GM23338 (cell line): Measurements from ENCODE around the gene SNW1. TPM values are rescaled to one million over a fixed set of nuclear protein-coding genes. Genes with fewer than 3 reads are reported as not detected.

Experiments
- ATAC-seq: fragments of 200-7000 bp; cut with Tn5 transposase; 3 replicates; pipeline ENCODE4 v1.9.1; 2020
- DNase-seq: peaks from one replicate; pipeline ENCODE4 v3.0.0-alpha.2; 2015; ENCODE audit warnings: low spot score
- H2AFZ ChIP-seq: fragments of 200-600 bp; sonication (generic); 2 replicates; pipeline ENCODE4 v1.8.0; 2016; ENCODE audit warnings: antibody characterized with exemption, mild to moderate bottlenecking, moderate library complexity
- H3F3A ChIP-seq: fragments of 200-600 bp; sonication (generic); replicated peaks from 2 replicates; pipeline ENCODE4 v1.8.0; 2017; ENCODE audit warnings: antibody characterized with exemption, mixed run types, low read depth
- H3K27ac ChIP-seq: fragments of 200-600 bp; sonication (generic); 2 replicates; pipeline ENCODE4 v1.6.1; 2016; ENCODE audit warnings: low read depth
- H3K27me3 ChIP-seq: fragments of 200-600 bp; sonication (generic); 2 replicates; pipeline ENCODE4 v1.8.0; 2016; ENCODE audit warnings: mild to moderate bottlenecking, mixed run types, moderate library complexity; ENCODE audit not compliant: insufficient read depth
- H3K36me3 ChIP-seq: fragments of 200-600 bp; sonication (generic); 2 replicates; pipeline ENCODE4 v1.8.0; 2016; ENCODE audit warnings: mild to moderate bottlenecking; ENCODE audit not compliant: insufficient read depth
- H3K4me1 ChIP-seq: fragments of 200-600 bp; sonication (generic); 2 replicates; pipeline ENCODE4 v1.8.0; 2016; ENCODE audit warnings: mild to moderate bottlenecking, moderate library complexity; ENCODE audit not compliant: insufficient read depth
- H3K4me2 ChIP-seq: fragments of 200-600 bp; sonication (generic); 2 replicates; pipeline ENCODE4 v1.7.1; 2017; ENCODE audit warnings: mixed run types
- H3K4me3 ChIP-seq: fragments of 200-600 bp; sonication (generic); 2 replicates; pipeline ENCODE4 v1.6.1; 2016; ENCODE audit warnings: mixed run types
- H3K79me2 ChIP-seq: fragments of 200-600 bp; sonication (generic); replicated peaks from 2 replicates; pipeline ENCODE4 v1.8.0; 2017; ENCODE audit warnings: mild to moderate bottlenecking; ENCODE audit not compliant: insufficient read depth
- H3K9me2 ChIP-seq: fragments of 200-600 bp; sonication (generic); 2 replicates; pipeline ENCODE4 v1.8.0; 2017; ENCODE audit not compliant: insufficient read depth
- H4K20me1 ChIP-seq: fragments of 200-600 bp; sonication (generic); replicated peaks from 2 replicates; pipeline ENCODE4 v1.8.0; 2017; ENCODE audit warnings: mild to moderate bottlenecking; ENCODE audit not compliant: insufficient read depth
- H3K27ac Mint-ChIP-seq: 2 replicates; pipeline ENCODE4 v1.8.0; 2020; ENCODE audit warnings: inconsistent platforms, mild to moderate bottlenecking, moderate library complexity, mixed read lengths
- H3K27me3 Mint-ChIP-seq: 3 replicates; pipeline ENCODE4 v1.8.0; 2022; ENCODE audit warnings: low read depth, mild to moderate bottlenecking, moderate library complexity, mixed read lengths, inconsistent platforms; ENCODE audit not compliant: insufficient read depth, poor library complexity
- H3K36me3 Mint-ChIP-seq: 3 replicates; pipeline ENCODE4 v1.8.0; 2021; ENCODE audit warnings: low read depth, mild to moderate bottlenecking, inconsistent platforms, moderate library complexity, mixed read lengths
- H3K4me1 Mint-ChIP-seq: 3 replicates; pipeline ENCODE4 v1.8.0; 2020; ENCODE audit warnings: mild to moderate bottlenecking, inconsistent platforms, mixed read lengths
- H3K4me3 Mint-ChIP-seq: 3 replicates; pipeline ENCODE4 v1.8.0; 2021; ENCODE audit warnings: moderate library complexity, mild to moderate bottlenecking, inconsistent platforms, mixed read lengths
- H3K9me3 Mint-ChIP-seq: 3 replicates; pipeline ENCODE4 v1.8.0; 2020; ENCODE audit warnings: moderate library complexity, mild to moderate bottlenecking, inconsistent platforms, mixed read lengths
- CREB1 ChIP-seq: fragments of 250-450 bp; sonication (Bioruptor Pico); IDR thresholded peaks from 2 replicates; pipeline ENCODE4 v1.5.0; 2020; ENCODE audit warnings: low read depth, mild to moderate bottlenecking, moderate library complexity
- EZH2 ChIP-seq: fragments of 200-600 bp; sonication (generic); IDR thresholded peaks from one replicate; pipeline ENCODE4 v1.8.0; 2017; ENCODE audit warnings: antibody characterized with exemption, mild to moderate bottlenecking, low read depth; ENCODE audit not compliant: unreplicated experiment
- EZH2phosphoT487 ChIP-seq: fragments of 200-600 bp; sonication (generic); IDR thresholded peaks from one replicate; pipeline ENCODE4 v1.8.1; 2018; ENCODE audit warnings: antibody characterized with exemption; ENCODE audit not compliant: unreplicated experiment
- JUNB ChIP-seq: IDR thresholded peaks from one replicate; pipeline ENCODE4 v1.6.1; 2016; ENCODE audit warnings: antibody characterized with exemption; ENCODE audit not compliant: unreplicated experiment
- NANOG ChIP-seq: IDR thresholded peaks from 2 replicates; pipeline ENCODE4 v1.6.1; 2016; ENCODE audit warnings: antibody characterized with exemption, borderline replicate concordance
- POLR2AphosphoS5 ChIP-seq: IDR thresholded peaks from 2 replicates; pipeline ENCODE4 v1.6.1; 2016; ENCODE audit warnings: antibody characterized with exemption, low read depth
- STAT1 ChIP-seq: IDR thresholded peaks from one replicate; pipeline ENCODE4 v1.6.1; 2016; ENCODE audit warnings: antibody characterized with exemption; ENCODE audit not compliant: unreplicated experiment
- ZNF114 ChIP-seq: fragments of 250-450 bp; sonication (Bioruptor Pico); IDR thresholded peaks from 2 replicates; pipeline ENCODE4 v1.5.0; 2020; ENCODE audit warnings: mild to moderate bottlenecking, moderate library complexity
- ZNF331 ChIP-seq: fragments of 250-450 bp; sonication (Bioruptor Pico); IDR thresholded peaks from 2 replicates; pipeline ENCODE4 v1.5.0; 2020; ENCODE audit warnings: low read depth, mild to moderate bottlenecking, moderate library complexity
- polyA plus RNA-seq: library from polyadenylated mRNA; unstranded; fragments of >200 nt; fragmentation: Nextera tagmentation; extraction: Ambion mirVana; gene quantifications from 2 replicates; pipeline ENCODE4 v1.2.1, GENCODE V29; 2016
- total RNA-seq: library from RNA; depleted of rRNA; stranded (reverse); fragments of >200 nt; shearing (Covaris generic); gene quantifications from 2 replicates; pipeline ENCODE4 v1.2.3, GENCODE V29; 2014
- TF ChIP-seq, protein P1 (sequence below): IDR thresholded peaks from one replicate; pipeline ENCODE4 v1.6.1; 2018; ENCODE audit warnings: antibody characterized with exemption; ENCODE audit not compliant: unreplicated experiment
- TF ChIP-seq, protein P2 (sequence below), 2 experiments: fragments of 200-600 bp in 1 of 2; sonication (generic) in 1 of 2; conservative IDR thresholded peaks; 2 replicates each; pipeline versions ENCODE4 v1.5.1 to v1.6.1; 2016 to 2017; ENCODE audit warnings: antibody characterized with exemption in 2 of 2, low read depth in 2 of 2, mild to moderate bottlenecking in 2 of 2, moderate library complexity in 1 of 2

The SNW1 gene
- total and polyA plus RNA-seq, 2 experiments from 2014 or later, result 60.5 to 129 TPM

DNA sequence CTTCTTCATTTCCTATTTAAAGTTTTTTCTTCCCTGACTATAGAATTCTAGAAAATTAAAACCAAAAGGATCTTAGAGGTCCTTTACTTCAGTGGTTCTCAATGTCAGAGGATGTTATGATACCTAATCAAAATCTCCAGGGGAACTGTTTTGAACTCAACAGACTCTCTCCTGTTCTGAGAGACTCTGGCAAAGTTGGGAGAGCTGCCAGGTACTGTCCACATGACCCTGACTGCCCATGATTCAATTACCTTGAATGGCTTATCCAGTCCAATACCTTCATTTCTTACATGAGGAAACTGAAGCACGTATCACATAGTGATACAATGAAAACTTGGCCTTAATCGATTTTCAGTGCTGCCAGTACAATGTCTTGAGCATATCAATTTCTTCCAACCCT lies 69.7 kb downstream of the SNW1 start (continued):
- TF ChIP-seq, protein P1, sequence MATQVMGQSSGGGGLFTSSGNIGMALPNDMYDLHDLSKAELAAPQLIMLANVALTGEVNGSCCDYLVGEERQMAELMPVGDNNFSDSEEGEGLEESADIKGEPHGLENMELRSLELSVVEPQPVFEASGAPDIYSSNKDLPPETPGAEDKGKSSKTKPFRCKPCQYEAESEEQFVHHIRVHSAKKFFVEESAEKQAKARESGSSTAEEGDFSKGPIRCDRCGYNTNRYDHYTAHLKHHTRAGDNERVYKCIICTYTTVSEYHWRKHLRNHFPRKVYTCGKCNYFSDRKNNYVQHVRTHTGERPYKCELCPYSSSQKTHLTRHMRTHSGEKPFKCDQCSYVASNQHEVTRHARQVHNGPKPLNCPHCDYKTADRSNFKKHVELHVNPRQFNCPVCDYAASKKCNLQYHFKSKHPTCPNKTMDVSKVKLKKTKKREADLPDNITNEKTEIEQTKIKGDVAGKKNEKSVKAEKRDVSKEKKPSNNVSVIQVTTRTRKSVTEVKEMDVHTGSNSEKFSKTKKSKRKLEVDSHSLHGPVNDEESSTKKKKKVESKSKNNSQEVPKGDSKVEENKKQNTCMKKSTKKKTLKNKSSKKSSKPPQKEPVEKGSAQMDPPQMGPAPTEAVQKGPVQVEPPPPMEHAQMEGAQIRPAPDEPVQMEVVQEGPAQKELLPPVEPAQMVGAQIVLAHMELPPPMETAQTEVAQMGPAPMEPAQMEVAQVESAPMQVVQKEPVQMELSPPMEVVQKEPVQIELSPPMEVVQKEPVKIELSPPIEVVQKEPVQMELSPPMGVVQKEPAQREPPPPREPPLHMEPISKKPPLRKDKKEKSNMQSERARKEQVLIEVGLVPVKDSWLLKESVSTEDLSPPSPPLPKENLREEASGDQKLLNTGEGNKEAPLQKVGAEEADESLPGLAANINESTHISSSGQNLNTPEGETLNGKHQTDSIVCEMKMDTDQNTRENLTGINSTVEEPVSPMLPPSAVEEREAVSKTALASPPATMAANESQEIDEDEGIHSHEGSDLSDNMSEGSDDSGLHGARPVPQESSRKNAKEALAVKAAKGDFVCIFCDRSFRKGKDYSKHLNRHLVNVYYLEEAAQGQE, result no peak
- TF ChIP-seq NANOG (no peak), ZNF114 (CRISPR knock-in tag) (no peak), JUNB (no peak), EZH2phosphoT487 (no peak), CREB1 (no peak)

DNA sequence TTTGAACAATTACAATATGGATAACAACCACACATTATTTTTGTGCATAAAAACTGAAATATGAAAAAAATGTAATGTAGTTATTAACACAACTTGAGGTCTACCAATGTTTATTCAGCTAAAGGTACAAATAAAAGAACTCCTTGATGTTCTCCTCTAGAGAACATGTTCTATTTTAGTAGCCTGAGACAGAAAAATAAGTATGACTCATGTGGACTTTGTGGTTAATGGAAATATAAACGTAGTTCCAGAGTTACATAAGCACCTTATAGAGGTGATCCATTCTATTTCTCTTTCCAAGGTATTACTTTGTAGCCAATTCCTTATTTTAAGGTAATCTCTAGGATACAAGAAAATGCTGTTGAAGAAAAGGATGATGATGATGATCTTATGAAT lies 78.8 kb downstream of the SNW1 start:
- peaks cover 5% of the 10 kb centered on the region for H3K27me3 Mint-ChIP-seq
- no peak overlapping the region for H2AFZ ChIP-seq
- no peaks in the 10 kb centered on the region for H3K79me2 ChIP-seq
- no peaks in the 10 kb centered on the region for H3K4me1 ChIP-seq
- no peak for ATAC-seq
- no peak overlapping the region for H3K4me3 ChIP-seq
- no peaks in the 10 kb centered on the region for H3K4me1 Mint-ChIP-seq
- H3K9me2 ChIP-seq, result no peaks in the 10 kb centered on the region
- no peaks in the 10 kb centered on the region for H3K27me3 ChIP-seq
- H4K20me1 ChIP-seq, result peaks cover 12% of the 10 kb centered on the region; the same call in 1 of the 2 replicates
- no peaks in the 10 kb centered on the region; the same call in 1 of the 2 replicates for H3F3A ChIP-seq
- H3K27ac Mint-ChIP-seq, result no peak overlapping the region
- no peak for DNase-seq
- no peaks in the 10 kb centered on the region for H3K9me3 Mint-ChIP-seq
- no peak overlapping the region for H3K4me2 ChIP-seq
- H3K36me3 Mint-ChIP-seq, result peaks cover 12% of the 10 kb centered on the region
- no peak overlapping the region for H3K27ac ChIP-seq
- peaks cover 3% of the 10 kb centered on the region for H3K36me3 ChIP-seq
- no peak overlapping the region for H3K4me3 Mint-ChIP-seq
- TF ChIP-seq, protein P2, sequence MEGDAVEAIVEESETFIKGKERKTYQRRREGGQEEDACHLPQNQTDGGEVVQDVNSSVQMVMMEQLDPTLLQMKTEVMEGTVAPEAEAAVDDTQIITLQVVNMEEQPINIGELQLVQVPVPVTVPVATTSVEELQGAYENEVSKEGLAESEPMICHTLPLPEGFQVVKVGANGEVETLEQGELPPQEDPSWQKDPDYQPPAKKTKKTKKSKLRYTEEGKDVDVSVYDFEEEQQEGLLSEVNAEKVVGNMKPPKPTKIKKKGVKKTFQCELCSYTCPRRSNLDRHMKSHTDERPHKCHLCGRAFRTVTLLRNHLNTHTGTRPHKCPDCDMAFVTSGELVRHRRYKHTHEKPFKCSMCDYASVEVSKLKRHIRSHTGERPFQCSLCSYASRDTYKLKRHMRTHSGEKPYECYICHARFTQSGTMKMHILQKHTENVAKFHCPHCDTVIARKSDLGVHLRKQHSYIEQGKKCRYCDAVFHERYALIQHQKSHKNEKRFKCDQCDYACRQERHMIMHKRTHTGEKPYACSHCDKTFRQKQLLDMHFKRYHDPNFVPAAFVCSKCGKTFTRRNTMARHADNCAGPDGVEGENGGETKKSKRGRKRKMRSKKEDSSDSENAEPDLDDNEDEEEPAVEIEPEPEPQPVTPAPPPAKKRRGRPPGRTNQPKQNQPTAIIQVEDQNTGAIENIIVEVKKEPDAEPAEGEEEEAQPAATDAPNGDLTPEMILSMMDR (conservative IDR thresholded peaks at IDR 0.05; ENCODE audit: low read depth in 2 of 2), result no peak
- no peak for TF ChIP-seq EZH2
- no peak for TF ChIP-seq POLR2AphosphoS5
- TF ChIP-seq ZNF331 (CRISPR knock-in tag), result no peak
- TF ChIP-seq CREB1, result no peak
- no peak for TF ChIP-seq ZNF114 (CRISPR knock-in tag)
- TF ChIP-seq, protein P1, result no peak
- TF ChIP-seq STAT1, result no peak
